ENCODE measurements around the gene HPGDS. TPM values are rescaled to one million over a fixed set of nuclear protein-coding genes. Genes with fewer than 3 reads are reported as not detected.
"Not testable (repeated sequence)": the region's sequence is repeated elsewhere in the genome, so short reads cannot be mapped to it uniquely, and the experiment has no call there.

Gene HPGDS
- total RNA-seq, 1 donor from 2014 or later = not detected

DNA sequence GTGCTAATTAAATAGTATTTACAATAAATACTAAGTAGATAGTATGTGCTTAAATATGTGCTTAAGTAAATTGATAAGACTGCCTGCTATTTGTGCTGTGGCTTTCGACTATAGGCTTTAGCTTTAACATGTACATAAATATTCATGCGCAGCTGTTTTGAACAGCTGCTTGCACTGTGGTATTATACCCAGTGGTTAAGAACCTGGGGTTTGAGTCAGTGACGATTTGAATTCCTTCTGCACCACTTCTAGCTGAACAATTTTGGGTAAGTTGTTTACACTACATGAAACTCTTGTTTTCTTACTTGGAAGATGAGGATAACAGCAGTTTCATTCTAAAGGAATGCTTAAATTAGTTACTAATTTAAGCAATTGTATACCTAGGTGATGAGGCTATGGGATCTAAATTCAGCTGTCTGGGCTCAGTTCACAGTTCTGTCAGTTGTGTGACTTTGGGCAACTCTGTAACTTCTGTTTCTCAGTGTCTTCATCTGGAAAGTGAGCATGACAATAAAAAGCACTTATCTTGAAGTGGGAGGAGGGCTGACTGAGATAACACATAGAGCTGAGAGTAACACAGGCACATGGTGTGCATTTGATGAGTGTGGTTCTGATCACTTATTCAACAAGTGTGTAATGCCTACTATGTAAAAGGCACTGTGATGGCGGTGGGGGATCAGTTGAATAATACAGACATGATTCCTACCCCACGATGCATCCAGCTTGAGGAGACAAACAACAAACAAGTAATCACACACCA is 37.0 kb downstream of the HPGDS start:
- Mint-ChIP-seq H3K4me3 (ENCODE audit: low read depth) (no peak overlapping the region), H3K9me3 (ENCODE audit: low read depth) (no peaks in the 10 kb centered on the region), H3K27me3 (no peaks in the 10 kb centered on the region), H3K27ac (peak overlapping the region; percentile 32), H3K4me1 (ENCODE audit: low read depth) (peaks cover 8% of the 10 kb centered on the region), H3K36me3 (ENCODE audit: insufficient read depth) (no peaks in the 10 kb centered on the region)
- no peak for TF ChIP-seq CTCF (IDR thresholded peaks at IDR 0.05; ENCODE audit: unreplicated experiment)
- no peak for DNase-seq (ENCODE audit: low spot score, unreplicated experiment)

DNA sequence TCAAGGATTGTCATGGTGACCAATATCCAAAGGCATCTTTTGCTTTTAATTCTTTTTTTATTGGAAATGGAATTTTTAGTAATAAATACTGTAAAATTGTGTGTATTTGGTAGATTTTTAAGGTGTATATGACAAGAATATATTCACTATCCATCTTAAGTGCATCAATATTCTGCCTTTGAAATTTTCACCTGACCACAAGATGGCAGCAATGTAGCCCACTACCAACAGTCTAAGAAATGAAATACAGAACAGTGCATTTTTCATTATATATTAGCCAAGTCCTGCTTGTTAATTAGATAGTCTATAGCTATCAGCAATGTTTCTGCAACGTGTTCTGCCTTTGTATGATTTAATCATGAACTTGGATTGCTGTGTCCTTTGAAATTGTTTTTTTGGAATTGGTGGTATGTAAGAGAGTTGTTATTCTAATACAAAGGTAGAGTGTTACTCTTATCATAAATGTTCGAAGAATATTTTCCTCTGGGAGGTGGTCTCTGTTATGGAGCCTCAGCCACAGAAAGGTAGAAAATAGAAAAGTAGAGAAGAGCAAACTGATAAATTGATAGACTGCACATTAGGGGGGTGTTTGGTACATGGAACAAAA is 38.2 kb downstream of the HPGDS start:
- no peaks in the 10 kb centered on the region for H3K36me3 Mint-ChIP-seq (ENCODE audit: insufficient read depth)
- no peak overlapping the region for H3K27ac Mint-ChIP-seq
- no peak for DNase-seq (ENCODE audit: low spot score, unreplicated experiment)
- H3K4me1 Mint-ChIP-seq (ENCODE audit: low read depth) = peaks cover 10% of the 10 kb centered on the region
- TF ChIP-seq CTCF (IDR thresholded peaks at IDR 0.05; ENCODE audit: unreplicated experiment) = peak; percentile 80
- no peaks in the 10 kb centered on the region for H3K27me3 Mint-ChIP-seq
- no peak overlapping the region for H3K4me3 Mint-ChIP-seq (ENCODE audit: low read depth)
- H3K9me3 Mint-ChIP-seq (ENCODE audit: low read depth) = no peaks in the 10 kb centered on the region

- no peak overlapping the region for H3K4me3 Mint-ChIP-seq (ENCODE audit: low read depth)
- no peaks in the 10 kb centered on the region for H3K27me3 Mint-ChIP-seq
- H3K4me1 Mint-ChIP-seq (ENCODE audit: low read depth) = peaks cover 11% of the 10 kb centered on the region
- peaks cover 5% of the 10 kb centered on the region for H3K9me3 Mint-ChIP-seq (ENCODE audit: low read depth)
- no peak for TF ChIP-seq CTCF (IDR thresholded peaks at IDR 0.05; ENCODE audit: unreplicated experiment)
- no peak overlapping the region for H3K27ac Mint-ChIP-seq
- DNase-seq (ENCODE audit: low spot score, unreplicated experiment) = no peak
- no peaks in the 10 kb centered on the region for H3K36me3 Mint-ChIP-seq (ENCODE audit: insufficient read depth)
Observed at GRCh38 chr4:94302191-94302590, 40.4 kb downstream of the HPGDS start.

DNA sequence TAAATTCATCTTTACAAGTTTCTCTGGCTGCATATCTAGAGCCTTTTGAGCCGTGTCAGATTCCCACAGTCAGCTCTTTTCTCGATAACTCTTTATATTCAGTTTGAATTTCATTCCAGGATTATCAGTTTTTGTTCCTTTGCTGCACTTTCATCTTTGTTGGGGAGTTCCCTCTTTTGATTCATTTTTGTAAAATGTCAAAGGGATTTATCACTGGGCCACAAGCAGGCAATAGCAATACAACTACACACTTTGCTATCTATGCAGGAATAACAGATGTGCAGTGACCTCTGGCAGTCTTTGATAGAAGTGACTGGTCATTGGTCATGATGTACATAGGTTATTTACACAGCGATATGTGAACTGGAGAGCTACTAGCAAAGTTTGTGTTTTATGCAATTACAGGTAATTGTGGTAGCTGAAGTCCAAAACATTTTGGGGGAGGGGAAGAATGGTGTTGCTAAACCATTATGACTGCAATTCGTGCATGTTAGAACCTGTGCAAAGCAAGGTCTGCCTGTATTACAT is 43.8 kb downstream of the HPGDS start:
- Mint-ChIP-seq H3K9me3 (ENCODE audit: low read depth) (peaks cover 6% of the 10 kb centered on the region), H3K36me3 (ENCODE audit: insufficient read depth) (peaks cover 4% of the 10 kb centered on the region), H3K27ac (no peak overlapping the region), H3K4me1 (ENCODE audit: low read depth) (peaks cover 12% of the 10 kb centered on the region), H3K27me3 (no peaks in the 10 kb centered on the region), H3K4me3 (ENCODE audit: low read depth) (no peak overlapping the region)
- no peak for DNase-seq (ENCODE audit: low spot score, unreplicated experiment)
- no peak for TF ChIP-seq CTCF (IDR thresholded peaks at IDR 0.05; ENCODE audit: unreplicated experiment)

DNA sequence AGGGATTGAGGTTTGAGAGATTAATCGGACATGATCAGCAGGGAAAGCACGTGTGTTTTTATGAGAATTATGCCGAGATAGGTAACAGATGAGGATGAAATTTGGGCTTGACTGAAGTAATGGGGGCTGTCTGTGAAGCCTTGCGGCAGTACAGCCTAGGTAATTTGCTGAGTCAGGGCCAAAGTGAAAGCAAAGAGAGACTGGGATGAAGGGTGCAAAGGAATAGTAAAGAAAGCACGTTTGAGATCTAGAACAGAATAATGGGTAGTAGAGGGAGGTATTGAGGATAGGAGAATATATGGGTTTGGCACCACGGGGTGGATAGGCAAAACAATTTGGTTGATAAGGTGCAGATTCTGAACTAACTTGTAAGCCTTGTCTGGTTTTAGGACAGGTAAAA is 47.2 kb downstream of the HPGDS start:
- H3K27me3 Mint-ChIP-seq; H3K9me3 Mint-ChIP-seq (ENCODE audit: low read depth); H3K4me3 Mint-ChIP-seq (ENCODE audit: low read depth); DNase-seq (ENCODE audit: low spot score, unreplicated experiment); H3K27ac Mint-ChIP-seq: not testable (repeated sequence)
- Mint-ChIP-seq H3K36me3 (ENCODE audit: insufficient read depth) (peaks cover 15% of the 10 kb centered on the region), H3K4me1 (ENCODE audit: low read depth) (peaks cover 14% of the 10 kb centered on the region)

- H3K4me1 Mint-ChIP-seq (ENCODE audit: low read depth); H3K27ac Mint-ChIP-seq; H3K4me3 Mint-ChIP-seq (ENCODE audit: low read depth); H3K27me3 Mint-ChIP-seq; DNase-seq (ENCODE audit: low spot score, unreplicated experiment); H3K9me3 Mint-ChIP-seq (ENCODE audit: low read depth): not testable (repeated sequence)
- H3K36me3 Mint-ChIP-seq (ENCODE audit: insufficient read depth) = peaks cover 18% of the 10 kb centered on the region
Observed at GRCh38 chr4:94293981-94294380, 48.7 kb downstream of the HPGDS start.
